Lung (tissue), 12 donors: ENCODE results near the gene ATN1. TPM values are rescaled to one million over a fixed set of nuclear protein-coding genes. Genes with fewer than 3 reads are reported as not detected.

Experiments used
- ATAC-seq: fragments of 200-7000 bp; cut with Tn5 transposase; one replicate; pipeline ENCODE4 v1.9.1; 2020; ENCODE audit warnings: moderate number of reproducible peaks; ENCODE audit not compliant: insufficient read depth, low FRiP score
- DNase-seq, 3 donors: peaks; one replicate each; pipeline ENCODE4 v3.0.0-alpha.2; 2013 to 2017
- H3K27ac ChIP-seq, 2 donors: one replicate each; pipeline ENCODE4 v1.5.1; 2013; ENCODE audit warnings: mild to moderate bottlenecking in 2 of 2, moderate library complexity in 2 of 2, control low read depth in 1 of 2, inconsistent platforms in 1 of 2, low read depth in 1 of 2, low read length in 1 of 2
- H3K27me3 ChIP-seq, 3 donors: one replicate each; pipeline ENCODE4 v1.5.1; 2013; ENCODE audit warnings: low read length in 2 of 3; ENCODE audit not compliant: control insufficient read depth in 3 of 3, insufficient read depth in 3 of 3
- H3K36me3 ChIP-seq, 4 donors: one replicate each; pipeline ENCODE4 v1.5.1; 2013; ENCODE audit warnings: low read length in 4 of 4, mild to moderate bottlenecking in 1 of 4, moderate library complexity in 1 of 4; ENCODE audit not compliant: control insufficient read depth in 4 of 4, insufficient read depth in 4 of 4
- H3K4me1 ChIP-seq, 5 donors: one replicate each; pipeline ENCODE4 v1.5.1; 2013; ENCODE audit warnings: low read length in 5 of 5, mild to moderate bottlenecking in 2 of 5, moderate library complexity in 1 of 5; ENCODE audit not compliant: control insufficient read depth in 5 of 5, insufficient read depth in 5 of 5
- H3K4me3 ChIP-seq: one replicate; pipeline ENCODE4 v1.5.1; 2013; ENCODE audit warnings: mild to moderate bottlenecking, control low read depth, moderate library complexity
- H3K9ac ChIP-seq, 2 donors: one replicate each; pipeline ENCODE4 v1.5.1; 2013; ENCODE audit warnings: low read length in 2 of 2, control low read depth in 1 of 2; ENCODE audit not compliant: insufficient read depth in 1 of 2
- H3K9me3 ChIP-seq, 4 donors: one replicate each; pipeline ENCODE4 v1.5.1; 2013; ENCODE audit warnings: low read length in 3 of 4, mild to moderate bottlenecking in 1 of 4, moderate library complexity in 1 of 4; ENCODE audit not compliant: control insufficient read depth in 4 of 4, insufficient read depth in 3 of 4
- WGBS, 2 donors: extraction: QIAGEN DNeasy Blood & Tissue Kit; methylation state at CpG; one replicate each; pipeline ENCODE4 v1.1.7; 2013; 5-methylcytosine and 5-hydroxymethylcytosine counted together
- polyA plus RNA-seq, 2 donors: library from polyadenylated mRNA; stranded (reverse); fragments of 200-250 nt; gene quantifications; one replicate each; pipeline ENCODE4 v1.2.1, GENCODE V29; 2013
- total RNA-seq, 2 donors: library from RNA; depleted of rRNA in 1 of 2; stranded (reverse); fragments of >200 nt in 1 of 2; gene quantifications; one replicate each; pipeline ENCODE4 v1.2.1, GENCODE V29; 2014 to 2021
- TF ChIP-seq, protein P1 (sequence below): IDR thresholded peaks from 2 replicates; pipeline ENCODE4 v1.5.1; 2012; ENCODE audit warnings: mild to moderate bottlenecking; ENCODE audit errors: control extremely low read depth, extremely low read depth
- donor health status: control.
- donor health status: control.
- donor health status: Bipolar disorder and iron deficiency.
- donor health status: healthy.
- donor health status: DM: yes; HTN: yes; CAD: no.

Gene ATN1
- total and polyA plus RNA-seq, 4 donors = 63.5 to 113 (median 79.8) TPM

DNA sequence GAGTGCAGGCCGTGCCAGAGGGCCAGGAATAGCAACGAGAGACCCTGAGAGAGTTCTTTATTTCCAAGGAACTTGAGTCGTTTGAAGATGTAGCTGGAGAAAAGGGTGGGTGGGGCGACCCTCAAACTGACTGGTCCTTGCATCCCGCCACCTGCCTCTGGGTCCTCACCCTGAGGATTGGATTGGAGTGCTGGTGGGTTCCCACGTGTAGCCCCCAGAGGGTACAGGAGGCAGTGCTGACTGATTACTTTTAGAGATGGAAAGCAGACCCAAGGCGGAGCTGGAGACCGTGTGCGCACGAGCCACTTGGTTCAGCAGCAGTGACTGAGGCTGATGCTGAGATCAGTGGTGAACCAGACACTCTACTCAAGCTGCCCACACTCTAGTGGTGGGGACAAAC is 49.9 kb downstream of the ATN1 start:
- peaks cover 0 to 12% (median 0%) of the 10 kb centered on the region in 5 donors for H3K4me1 ChIP-seq
- H3K9ac ChIP-seq = no peak overlapping the region
- 77 to 87% methylated on average over 10 of the region's 10 CpGs for WGBS, 2 donors
- H3K9me3 ChIP-seq = no peaks in the 10 kb centered on the region
- H3K27ac ChIP-seq = peak overlapping the region in 1 of 2 donors; percentile 53
- peaks cover 32 to 63% (median 54%) of the 10 kb centered on the region in 4 donors for H3K36me3 ChIP-seq
- TF ChIP-seq, protein P1, sequence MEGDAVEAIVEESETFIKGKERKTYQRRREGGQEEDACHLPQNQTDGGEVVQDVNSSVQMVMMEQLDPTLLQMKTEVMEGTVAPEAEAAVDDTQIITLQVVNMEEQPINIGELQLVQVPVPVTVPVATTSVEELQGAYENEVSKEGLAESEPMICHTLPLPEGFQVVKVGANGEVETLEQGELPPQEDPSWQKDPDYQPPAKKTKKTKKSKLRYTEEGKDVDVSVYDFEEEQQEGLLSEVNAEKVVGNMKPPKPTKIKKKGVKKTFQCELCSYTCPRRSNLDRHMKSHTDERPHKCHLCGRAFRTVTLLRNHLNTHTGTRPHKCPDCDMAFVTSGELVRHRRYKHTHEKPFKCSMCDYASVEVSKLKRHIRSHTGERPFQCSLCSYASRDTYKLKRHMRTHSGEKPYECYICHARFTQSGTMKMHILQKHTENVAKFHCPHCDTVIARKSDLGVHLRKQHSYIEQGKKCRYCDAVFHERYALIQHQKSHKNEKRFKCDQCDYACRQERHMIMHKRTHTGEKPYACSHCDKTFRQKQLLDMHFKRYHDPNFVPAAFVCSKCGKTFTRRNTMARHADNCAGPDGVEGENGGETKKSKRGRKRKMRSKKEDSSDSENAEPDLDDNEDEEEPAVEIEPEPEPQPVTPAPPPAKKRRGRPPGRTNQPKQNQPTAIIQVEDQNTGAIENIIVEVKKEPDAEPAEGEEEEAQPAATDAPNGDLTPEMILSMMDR = no peak
- DNase-seq (no peak), ATAC-seq (no peak)
- no peak overlapping the region for H3K4me3 ChIP-seq
- no peaks in the 10 kb centered on the region for H3K27me3 ChIP-seq

DNA sequence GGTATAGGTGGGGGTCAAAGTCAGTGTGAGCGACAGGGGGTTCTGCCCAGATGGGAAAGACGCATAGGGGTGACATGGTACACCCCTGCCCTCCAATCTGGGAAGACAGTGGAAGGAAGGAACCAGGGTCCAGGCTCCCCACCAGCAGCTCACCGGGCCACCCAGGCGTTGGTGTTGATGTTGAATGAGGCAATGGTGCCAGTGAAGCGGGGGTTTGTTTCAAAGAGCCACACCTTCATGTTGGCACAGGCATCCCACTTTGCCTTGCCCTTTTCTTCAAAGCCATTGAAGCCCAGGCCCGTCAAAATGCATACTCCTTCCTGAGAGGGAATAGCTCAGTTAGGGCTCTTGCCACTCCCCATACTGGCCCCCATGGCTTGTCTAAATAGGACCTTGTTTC is 50.4 kb downstream of the ATN1 start:
- H3K9me3 ChIP-seq = no peaks in the 10 kb centered on the region
- DNase-seq = no peak
- no peak for ATAC-seq
- 69 to 85% methylated on average over 6 of the region's 6 CpGs for whole genome bisulfite sequencing, 2 donors
- peaks cover 35 to 65% (median 57%) of the 10 kb centered on the region in 4 donors for H3K36me3 ChIP-seq
- no peaks in the 10 kb centered on the region for H3K27me3 ChIP-seq
- peaks cover 0 to 12% (median 0%) of the 10 kb centered on the region in 5 donors for H3K4me1 ChIP-seq
- peak overlapping the region in 1 of 2 donors; percentile 53 for H3K27ac ChIP-seq
- TF ChIP-seq, protein P1 = no peak
- no peak overlapping the region for H3K9ac ChIP-seq
- no peak overlapping the region for H3K4me3 ChIP-seq

DNA sequence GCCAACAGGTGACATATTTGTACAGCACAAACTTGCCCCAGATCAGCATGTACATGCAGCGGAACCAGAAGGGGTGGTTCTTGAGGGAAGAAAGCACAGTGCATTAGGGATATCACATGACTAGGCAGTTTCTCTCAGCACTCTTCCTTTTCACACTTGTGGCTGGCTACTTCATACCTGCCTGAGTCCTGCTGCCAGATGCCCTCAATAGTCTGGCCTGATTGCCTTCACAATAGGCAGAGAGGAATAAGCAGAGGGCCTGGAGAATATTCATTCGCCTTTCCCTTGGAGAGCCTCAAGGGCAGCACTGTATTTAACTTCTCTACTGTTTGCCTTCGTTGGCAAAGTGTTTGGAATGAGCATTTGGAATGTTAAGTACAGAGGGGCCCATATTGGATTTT is 50.9 kb downstream of the ATN1 start:
- TF ChIP-seq, protein P1 = no peak
- Histone ChIP-seq H3K9ac (no peak overlapping the region), H3K4me1 (peaks cover 0 to 12% (median 0%) of the 10 kb centered on the region in 5 donors), H3K9me3 (no peaks in the 10 kb centered on the region), H3K36me3 (peaks cover 36 to 65% (median 58%) of the 10 kb centered on the region in 4 donors), H3K27me3 (no peaks in the 10 kb centered on the region), H3K4me3 (no peak overlapping the region), H3K27ac (peak overlapping the region; percentile 14 to 53)
- ATAC-seq = peak; percentile 57
- 63 to 79% methylated on average over 3 of the region's 3 CpGs for WGBS, 2 donors
- peak; percentile 50 to 77 (median 62) for DNase-seq

DNA sequence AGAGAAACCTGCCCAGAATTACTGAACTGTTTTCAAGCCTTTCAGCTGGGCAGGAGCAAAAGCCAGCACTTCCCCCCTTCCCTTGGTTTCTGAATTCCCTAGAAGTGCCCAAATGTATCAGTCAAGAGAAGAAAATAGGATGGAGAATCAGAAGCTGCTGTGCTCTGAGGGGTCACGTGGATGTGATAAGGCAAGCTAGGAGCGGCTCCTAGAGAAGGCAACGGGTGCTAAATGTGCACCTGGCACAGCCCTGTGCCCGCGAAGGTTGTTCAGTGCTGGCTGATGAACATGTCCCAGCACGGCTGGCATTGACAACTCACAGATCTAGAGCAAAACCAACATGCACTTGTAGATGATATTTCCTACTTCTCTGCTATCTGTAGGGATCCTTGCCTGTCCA is 51.3 kb downstream of the ATN1 start:
- TF ChIP-seq, protein P1 = no peak
- no peak overlapping the region for H3K4me3 ChIP-seq
- 64 to 88% methylated on average over 6 of the region's 6 CpGs for WGBS, 2 donors
- DNase-seq (no peak), ATAC-seq (peak; percentile 4)
- no peaks in the 10 kb centered on the region for H3K9me3 ChIP-seq
- peaks cover 36 to 64% (median 57%) of the 10 kb centered on the region in 4 donors for H3K36me3 ChIP-seq
- peaks cover 0 to 12% (median 0%) of the 10 kb centered on the region in 5 donors for H3K4me1 ChIP-seq
- no peaks in the 10 kb centered on the region for H3K27me3 ChIP-seq
- H3K27ac ChIP-seq = peak overlapping the region; percentile 14 to 73
- no peak overlapping the region for H3K9ac ChIP-seq
